A549 (cell line): ENCODE results near the gene IFT27.

Experiments used
- CHD4 ChIP-seq: fragments of 200-600 bp; sonication (generic); IDR thresholded peaks from 2 replicates; pipeline ENCODE4 v1.6.1; 2016; ENCODE audit warnings: antibody characterized with exemption, mild to moderate bottlenecking, borderline replicate concordance
- CTCF ChIP-seq: fragments of >200 bp; sonication (Bioruptor Twin); formaldehyde crosslinking; IDR thresholded peaks from 3 replicates; pipeline ENCODE4 v1.5.1; 2016
- HDAC2 ChIP-seq: fragments of 200-600 bp; sonication (generic); IDR thresholded peaks from 2 replicates; pipeline ENCODE4 v1.6.1; 2016
- MAX ChIP-seq: IDR thresholded peaks from 2 replicates; pipeline ENCODE4 v1.6.1; 2012
- MYC ChIP-seq: IDR thresholded peaks from 2 replicates; pipeline ENCODE4 v1.6.1; 2012; ENCODE audit warnings: mild to moderate bottlenecking, inconsistent platforms, low read length, improper control_type of control experiment, borderline replicate concordance
- PHF8 ChIP-seq: fragments of 200-600 bp; sonication (generic); IDR thresholded peaks from 2 replicates; pipeline ENCODE4 v1.6.1; 2016; ENCODE audit warnings: low read depth, mild to moderate bottlenecking, antibody characterized with exemption, moderate library complexity, borderline replicate concordance
- POLR2A ChIP-seq: IDR thresholded peaks from 2 replicates; pipeline ENCODE4 v1.6.1; 2012; ENCODE audit warnings: mild to moderate bottlenecking, low read length
- RAD21 ChIP-seq, 2 experiments: fragments of >200 bp in 1 of 2; sonication (Bioruptor Twin) in 1 of 2; formaldehyde crosslinking in 1 of 2; IDR thresholded peaks in 1 of 2; conservative IDR thresholded peaks in 1 of 2; 2 replicates in 1 of 2; 3 replicates in 1 of 2; pipeline ENCODE4 v1.6.1; 2012 to 2018; ENCODE audit warnings: inconsistent platforms in 1 of 2
- REST ChIP-seq: fragments of 200-600 bp; sonication (generic); IDR thresholded peaks from 2 replicates; pipeline ENCODE4 v1.6.1; 2016; ENCODE audit warnings: antibody characterized with exemption, mild to moderate bottlenecking, moderate library complexity
- RFX5 ChIP-seq: fragments of 450-650 bp; IDR thresholded peaks from 2 replicates; pipeline ENCODE4 v1.7.1; 2014; ENCODE audit warnings: antibody characterized with exemption, mild to moderate bottlenecking, moderate library complexity
- SMC3 ChIP-seq: fragments of >200 bp; sonication (Bioruptor Twin); formaldehyde crosslinking; IDR thresholded peaks from 3 replicates; pipeline ENCODE4 v1.6.1; 2018; ENCODE audit warnings: inconsistent platforms
- USF2 ChIP-seq: fragments of 450-650 bp; IDR thresholded peaks from 2 replicates; pipeline ENCODE4 v1.6.1; 2014; ENCODE audit warnings: antibody characterized with exemption

- TF ChIP-seq MAX (no peak), CTCF (no peak), PHF8 (no peak), REST (no peak), POLR2A (no peak), MYC (no peak), USF2 (no peak), RAD21 (conservative IDR thresholded peaks at IDR 0.05 in 1 of 2, IDR thresholded peaks at IDR 0.05 in 1 of 2) (no peak), SMC3 (no peak), RFX5 (no peak), HDAC2 (no peak), CHD4 (no peak)
These were observed 30.9 kb upstream of the IFT27 start for GRCh38 chr22:36806835-36807234.
